ENCODE measurements around the gene EXOC6.
A peak's percentile ranks its signal among the peaks of the same experiment; 100 is the strongest.

Gene EXOC6

DNA sequence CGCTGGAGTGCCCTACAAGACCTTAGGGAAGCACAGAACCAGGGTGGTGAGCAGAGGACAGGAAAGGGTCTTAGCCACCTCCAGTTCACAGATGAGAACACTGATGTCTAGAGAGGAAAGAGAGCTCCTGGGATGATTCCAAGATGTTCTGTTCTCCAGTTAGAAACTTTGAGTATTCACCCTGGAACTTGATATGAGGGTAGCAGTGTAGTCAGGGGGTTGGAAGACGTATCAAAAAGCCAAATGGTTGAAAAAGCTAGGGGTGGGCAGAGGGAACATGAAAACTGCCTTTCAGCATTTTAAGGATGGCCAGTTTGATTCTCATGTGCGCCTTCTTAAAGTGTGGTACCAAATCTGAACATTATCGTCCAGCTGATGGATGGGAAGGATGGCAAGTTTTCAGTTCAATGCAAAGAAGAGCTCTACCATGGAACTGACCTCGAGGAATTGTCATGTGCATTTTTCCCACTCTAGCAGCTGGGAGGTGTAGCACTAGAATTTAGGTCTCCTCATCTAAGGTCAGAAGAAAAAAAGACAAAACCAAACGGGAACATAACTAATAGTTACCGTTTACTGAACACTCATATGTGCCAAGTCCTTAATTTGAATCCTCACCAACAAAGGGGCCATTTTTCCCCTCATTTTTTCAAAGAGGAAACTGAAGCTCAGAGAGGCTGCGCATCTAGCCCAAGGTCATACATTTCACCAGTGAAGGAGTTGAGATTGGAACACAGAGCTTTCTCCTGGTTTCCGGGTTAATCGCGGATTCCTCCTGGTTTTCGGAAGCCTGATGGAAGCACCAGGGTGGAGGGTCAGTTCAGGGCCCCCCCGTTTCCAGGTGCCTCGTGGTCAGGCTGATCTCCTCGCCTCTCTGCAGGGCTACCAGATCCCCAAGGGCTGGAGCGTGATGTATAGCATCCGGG lies 219.4 kb downstream of the EXOC6 start:
- Histone ChIP-seq H3K4me1 (ENCODE audit: control insufficient read depth in 1 of 2, insufficient read depth in 2 of 2, low read length in 2 of 2) (peaks cover 9 to 16% of the 10 kb centered on the region in 2 donors), H3K4me3 (ENCODE audit: low read depth in 1 of 2, low read length in 2 of 2) (no peak overlapping the region), H3K36me3 (ENCODE audit: control insufficient read depth in 1 of 2, insufficient read depth in 2 of 2, low read length in 2 of 2) (no peaks in the 10 kb centered on the region), H3K9ac (ENCODE audit: low read depth in 1 of 2, low read length in 2 of 2) (no peak overlapping the region), H3K9me3 (ENCODE audit: control insufficient read depth in 1 of 2, low read length in 2 of 2) (no peaks in the 10 kb centered on the region), H3K27ac (ENCODE audit: low read depth, low read length) (no peak overlapping the region), H3K27me3 (ENCODE audit: control insufficient read depth in 1 of 2, insufficient read depth in 2 of 2, low read length in 2 of 2) (peaks cover 87 to 89% of the 10 kb centered on the region in 2 donors)

DNA sequence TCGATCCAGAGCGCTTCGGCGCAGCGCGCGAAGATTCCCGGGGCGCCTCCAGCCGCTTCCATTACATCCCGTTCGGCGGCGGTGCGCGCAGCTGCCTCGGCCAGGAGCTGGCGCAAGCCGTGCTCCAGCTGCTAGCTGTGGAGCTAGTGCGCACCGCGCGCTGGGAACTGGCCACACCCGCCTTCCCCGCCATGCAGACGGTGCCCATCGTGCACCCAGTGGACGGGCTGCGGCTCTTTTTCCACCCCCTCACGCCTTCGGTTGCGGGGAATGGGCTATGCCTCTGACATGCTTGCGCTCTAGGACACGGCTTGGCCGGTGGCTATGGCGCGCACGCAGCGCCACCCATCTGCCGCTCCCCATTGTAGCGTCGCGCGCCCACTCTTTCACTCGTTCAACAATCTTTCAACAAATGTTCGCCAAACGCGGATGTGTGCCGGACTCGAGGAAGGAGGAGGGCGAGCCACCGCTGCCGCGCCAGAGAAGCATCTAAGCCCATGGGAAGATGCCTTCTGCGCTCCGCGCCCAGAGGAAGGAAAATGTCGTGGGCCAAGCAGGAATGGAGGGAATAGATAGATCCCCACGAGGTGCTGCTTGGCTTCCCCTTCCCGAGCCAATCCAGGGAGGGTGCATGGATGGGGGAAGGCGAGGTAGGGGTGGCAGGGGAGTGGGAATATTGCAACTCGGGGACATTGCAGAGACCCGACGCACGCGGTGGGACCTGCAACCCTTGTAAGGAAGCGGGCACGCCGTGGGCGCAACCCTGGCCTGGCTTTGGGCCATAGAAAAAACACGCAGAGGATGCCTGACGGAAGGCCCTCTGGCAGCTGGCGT lies 220.3 kb downstream of the EXOC6 start:
- Histone ChIP-seq H3K36me3 (ENCODE audit: control insufficient read depth in 1 of 2, insufficient read depth in 2 of 2, low read length in 2 of 2) (no peaks in the 10 kb centered on the region), H3K4me3 (ENCODE audit: low read depth in 1 of 2, low read length in 2 of 2) (peak overlapping the region in 1 of 2 donors; percentile 32), H3K9me3 (ENCODE audit: control insufficient read depth in 1 of 2, low read length in 2 of 2) (no peaks in the 10 kb centered on the region), H3K27me3 (ENCODE audit: control insufficient read depth in 1 of 2, insufficient read depth in 2 of 2, low read length in 2 of 2) (peaks cover 88 to 91% of the 10 kb centered on the region in 2 donors), H3K4me1 (ENCODE audit: control insufficient read depth in 1 of 2, insufficient read depth in 2 of 2, low read length in 2 of 2) (peaks cover 10 to 25% of the 10 kb centered on the region in 2 donors), H3K9ac (ENCODE audit: low read depth in 1 of 2, low read length in 2 of 2) (no peak overlapping the region), H3K27ac (ENCODE audit: low read depth, low read length) (no peak overlapping the region)

DNA sequence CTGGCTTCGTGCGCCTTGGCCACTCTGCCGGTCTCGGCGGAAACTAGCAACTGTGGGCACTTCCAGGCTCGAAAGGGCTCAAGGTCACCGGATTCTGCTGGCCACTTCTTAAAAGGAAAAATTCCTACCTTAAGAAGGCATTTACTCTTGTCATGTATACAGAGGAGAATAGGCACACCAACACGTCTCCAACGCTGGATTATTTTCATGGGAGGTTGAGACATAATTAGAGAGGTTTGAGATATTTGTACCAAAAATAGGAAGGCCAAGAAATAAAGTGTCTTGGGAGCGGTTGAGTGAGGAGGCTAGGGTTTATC lies 220.9 kb downstream of the EXOC6 start:
- H3K4me1 ChIP-seq (ENCODE audit: control insufficient read depth in 1 of 2, insufficient read depth in 2 of 2, low read length in 2 of 2), result peaks cover 11 to 31% of the 10 kb centered on the region in 2 donors
- H3K27ac ChIP-seq (ENCODE audit: low read depth, low read length), result no peak overlapping the region

DNA sequence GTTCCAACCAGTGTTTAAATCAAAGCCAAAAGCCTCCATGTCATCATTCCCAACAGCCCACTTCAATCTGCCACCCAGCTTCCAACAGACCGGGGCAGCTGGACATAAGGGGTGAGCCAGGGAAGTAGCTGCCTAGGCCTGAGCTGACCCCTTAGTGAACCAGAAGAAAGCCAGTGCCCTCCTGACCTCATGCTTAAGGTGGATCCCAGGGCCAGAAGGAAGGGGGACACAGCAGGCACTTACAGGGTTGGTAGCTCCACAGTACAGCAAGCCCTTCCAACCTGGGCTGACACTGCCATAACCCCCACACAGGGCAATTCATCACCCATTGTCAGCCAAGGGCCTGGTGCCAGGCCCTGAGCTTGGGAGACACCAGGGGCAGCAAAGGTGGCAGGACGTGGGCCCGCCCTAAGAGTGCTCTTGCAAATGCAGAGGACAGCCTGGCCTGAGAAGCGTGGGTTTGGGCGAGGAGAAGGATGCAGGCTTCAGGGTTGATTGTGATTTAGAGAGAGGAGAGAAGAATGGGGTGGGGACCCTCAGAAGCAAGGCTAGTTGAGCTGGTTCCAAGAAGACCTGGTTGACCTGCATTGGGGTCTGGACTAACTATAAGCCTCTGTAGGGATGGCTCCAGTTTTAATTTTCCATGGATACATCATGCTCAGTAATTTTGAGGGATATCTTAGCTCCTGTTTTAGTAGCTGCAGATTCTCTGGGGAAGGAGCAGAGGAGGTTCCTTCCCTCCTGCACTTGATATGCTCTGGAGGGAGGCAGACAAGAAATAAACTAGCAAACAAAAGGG lies 222.3 kb downstream of the EXOC6 start:
- H3K36me3 ChIP-seq (ENCODE audit: control insufficient read depth in 1 of 2, insufficient read depth in 2 of 2, low read length in 2 of 2), result no peaks in the 10 kb centered on the region
- no peak overlapping the region for H3K4me3 ChIP-seq (ENCODE audit: low read depth in 1 of 2, low read length in 2 of 2)
- peaks cover 17 to 43% of the 10 kb centered on the region in 2 donors for H3K4me1 ChIP-seq (ENCODE audit: control insufficient read depth in 1 of 2, insufficient read depth in 2 of 2, low read length in 2 of 2)
- no peak overlapping the region for H3K27ac ChIP-seq (ENCODE audit: low read depth, low read length)
- H3K9ac ChIP-seq (ENCODE audit: low read depth in 1 of 2, low read length in 2 of 2), result no peak overlapping the region
- H3K27me3 ChIP-seq (ENCODE audit: control insufficient read depth in 1 of 2, insufficient read depth in 2 of 2, low read length in 2 of 2), result peaks cover 87 to 89% of the 10 kb centered on the region in 2 donors
- H3K9me3 ChIP-seq (ENCODE audit: control insufficient read depth in 1 of 2, low read length in 2 of 2), result no peaks in the 10 kb centered on the region

More for the DNA sequence above, 220.9 kb downstream of the EXOC6 start:
- no peaks in the 10 kb centered on the region for H3K9me3 ChIP-seq (ENCODE audit: control insufficient read depth in 1 of 2, low read length in 2 of 2)
- H3K36me3 ChIP-seq (ENCODE audit: control insufficient read depth in 1 of 2, insufficient read depth in 2 of 2, low read length in 2 of 2), result no peaks in the 10 kb centered on the region
- H3K9ac ChIP-seq (ENCODE audit: low read depth in 1 of 2, low read length in 2 of 2), result no peak overlapping the region
- H3K27me3 ChIP-seq (ENCODE audit: control insufficient read depth in 1 of 2, insufficient read depth in 2 of 2, low read length in 2 of 2), result peaks cover 88 to 89% of the 10 kb centered on the region in 2 donors
- no peak overlapping the region for H3K4me3 ChIP-seq (ENCODE audit: low read depth in 1 of 2, low read length in 2 of 2)

DNA sequence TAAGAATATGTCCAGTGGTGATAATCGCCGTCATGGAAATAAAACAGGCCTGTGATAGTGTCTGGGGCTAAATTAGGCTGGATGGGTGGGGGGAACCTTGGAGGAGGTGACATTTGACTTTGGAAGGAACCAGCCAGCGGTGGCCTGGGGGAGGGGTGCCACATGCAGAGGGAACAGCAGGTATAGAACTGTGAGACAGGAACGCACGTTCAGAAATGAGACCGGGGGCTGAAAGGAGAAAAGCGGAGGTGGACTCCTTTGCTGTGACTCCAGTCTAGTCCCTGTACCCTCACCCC lies 222.8 kb downstream of the EXOC6 start:
- H3K4me3 ChIP-seq (ENCODE audit: low read depth in 1 of 2, low read length in 2 of 2), result no peak overlapping the region
- H3K27ac ChIP-seq (ENCODE audit: low read depth, low read length), result no peak overlapping the region
- H3K9ac ChIP-seq (ENCODE audit: low read depth in 1 of 2, low read length in 2 of 2), result no peak overlapping the region
- H3K36me3 ChIP-seq (ENCODE audit: control insufficient read depth in 1 of 2, insufficient read depth in 2 of 2, low read length in 2 of 2), result no peaks in the 10 kb centered on the region
- peaks cover 87 to 91% of the 10 kb centered on the region in 2 donors for H3K27me3 ChIP-seq (ENCODE audit: control insufficient read depth in 1 of 2, insufficient read depth in 2 of 2, low read length in 2 of 2)
- peaks cover 17 to 43% of the 10 kb centered on the region in 2 donors for H3K4me1 ChIP-seq (ENCODE audit: control insufficient read depth in 1 of 2, insufficient read depth in 2 of 2, low read length in 2 of 2)
- no peaks in the 10 kb centered on the region for H3K9me3 ChIP-seq (ENCODE audit: control insufficient read depth in 1 of 2, low read length in 2 of 2)

DNA sequence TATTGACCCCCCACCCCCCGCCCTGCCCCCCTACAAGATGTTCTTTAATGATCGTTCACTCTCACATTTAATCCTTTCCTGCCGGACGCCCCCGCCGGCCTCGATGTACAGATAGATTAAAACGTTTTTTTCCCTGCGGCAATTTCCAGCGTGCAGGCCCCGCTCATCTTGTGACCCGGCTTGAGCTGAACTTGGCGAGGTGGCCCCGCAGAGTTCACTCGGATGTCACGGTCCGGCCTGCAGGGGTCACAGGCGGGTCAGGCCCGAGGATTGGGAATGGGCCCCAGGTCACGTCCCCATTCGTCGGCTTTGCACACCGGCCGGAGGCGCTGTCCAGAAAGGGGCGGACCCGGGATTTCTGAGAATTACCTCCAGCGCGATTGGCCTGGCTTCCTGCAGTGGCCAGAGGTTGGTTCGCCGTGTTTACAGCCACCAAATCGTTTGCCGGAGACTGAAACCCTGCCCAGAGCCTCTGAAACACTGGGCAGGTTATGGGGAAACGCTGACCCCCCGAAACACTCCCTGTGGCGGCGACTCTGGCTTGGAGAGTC lies 223.4 kb downstream of the EXOC6 start:
- H3K27ac ChIP-seq (ENCODE audit: low read depth, low read length), result no peak overlapping the region
- no peaks in the 10 kb centered on the region for H3K9me3 ChIP-seq (ENCODE audit: control insufficient read depth in 1 of 2, low read length in 2 of 2)
- H3K9ac ChIP-seq (ENCODE audit: low read depth in 1 of 2, low read length in 2 of 2), result no peak overlapping the region
- H3K4me3 ChIP-seq (ENCODE audit: low read depth in 1 of 2, low read length in 2 of 2), result peak overlapping the region; percentile 68 to 69
- peaks cover 81 to 92% of the 10 kb centered on the region in 2 donors for H3K27me3 ChIP-seq (ENCODE audit: control insufficient read depth in 1 of 2, insufficient read depth in 2 of 2, low read length in 2 of 2)
- peaks cover 17 to 43% of the 10 kb centered on the region in 2 donors for H3K4me1 ChIP-seq (ENCODE audit: control insufficient read depth in 1 of 2, insufficient read depth in 2 of 2, low read length in 2 of 2)
- no peaks in the 10 kb centered on the region for H3K36me3 ChIP-seq (ENCODE audit: control insufficient read depth in 1 of 2, insufficient read depth in 2 of 2, low read length in 2 of 2)

DNA sequence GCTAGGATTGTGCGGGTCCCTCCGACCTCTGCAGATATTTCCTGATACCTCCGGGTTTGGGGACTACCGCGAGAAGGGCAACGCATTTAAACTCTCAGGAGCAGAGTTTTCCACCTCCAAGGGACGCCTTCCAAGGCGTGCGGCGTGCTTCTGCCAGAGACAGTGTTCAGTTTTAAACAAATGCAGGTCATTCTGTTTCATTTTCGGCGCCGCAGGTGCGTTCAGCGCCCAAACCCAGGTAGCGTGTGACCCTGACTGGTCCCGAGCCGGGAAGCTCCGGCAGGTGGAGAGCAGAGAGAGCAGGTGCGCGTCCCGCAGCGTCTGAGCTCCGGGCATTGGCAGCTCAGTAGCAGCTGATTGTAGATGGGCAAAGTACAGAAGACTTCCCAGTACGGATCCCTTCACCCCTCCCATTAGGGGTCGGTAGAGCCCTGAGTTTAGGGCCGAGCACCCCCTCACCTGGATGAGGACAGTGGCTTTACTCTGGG lies 223.9 kb downstream of the EXOC6 start:
- Histone ChIP-seq H3K4me1 (ENCODE audit: control insufficient read depth in 1 of 2, insufficient read depth in 2 of 2, low read length in 2 of 2) (peaks cover 17 to 43% of the 10 kb centered on the region in 2 donors), H3K9ac (ENCODE audit: low read depth in 1 of 2, low read length in 2 of 2) (no peak overlapping the region), H3K9me3 (ENCODE audit: control insufficient read depth in 1 of 2, low read length in 2 of 2) (no peaks in the 10 kb centered on the region), H3K27ac (ENCODE audit: low read depth, low read length) (no peak overlapping the region), H3K27me3 (ENCODE audit: control insufficient read depth in 1 of 2, insufficient read depth in 2 of 2, low read length in 2 of 2) (peaks cover 79 to 90% of the 10 kb centered on the region in 2 donors), H3K4me3 (ENCODE audit: low read depth in 1 of 2, low read length in 2 of 2) (peak overlapping the region; percentile 68 to 69), H3K36me3 (ENCODE audit: control insufficient read depth in 1 of 2, insufficient read depth in 2 of 2, low read length in 2 of 2) (no peaks in the 10 kb centered on the region)

DNA sequence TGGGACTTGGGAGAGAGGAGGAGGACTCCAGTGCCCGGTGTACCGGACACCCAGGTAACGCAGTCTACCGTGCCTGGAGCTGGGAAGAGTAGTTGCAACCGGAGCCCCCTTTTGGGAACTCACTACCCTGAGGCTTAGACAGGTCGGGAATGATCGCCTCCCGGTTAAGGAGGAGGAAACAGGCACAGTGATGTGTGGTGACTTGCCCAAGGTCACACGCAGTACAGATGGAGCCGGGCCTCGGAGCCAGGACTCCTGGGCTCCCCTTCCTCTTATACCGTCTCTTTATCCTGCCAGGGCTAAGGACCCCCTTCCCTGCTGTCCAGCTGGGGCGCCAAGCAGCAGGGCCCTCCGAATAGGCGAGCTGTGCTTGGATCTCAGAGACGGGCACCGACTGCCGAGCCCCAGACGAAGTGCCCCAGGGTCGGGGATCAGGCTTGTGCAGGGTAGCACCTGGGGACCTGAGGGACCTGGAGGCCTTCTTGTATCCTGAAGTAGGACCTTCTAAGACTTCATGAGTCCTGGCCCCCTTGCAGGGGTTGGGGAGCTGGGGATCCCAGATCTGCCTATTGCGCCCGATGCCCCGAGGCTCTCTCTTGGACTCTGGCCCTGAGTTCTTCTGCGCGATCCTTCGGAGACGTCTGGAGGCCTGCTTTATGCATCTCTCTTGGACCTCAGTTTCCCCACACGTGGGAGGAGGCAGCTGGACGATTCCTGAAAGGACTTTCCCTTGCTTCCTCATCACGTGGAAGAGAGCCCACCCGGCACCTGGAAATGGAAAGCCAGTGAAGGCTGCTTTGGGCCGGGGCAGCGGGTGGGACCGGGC lies 224.6 kb downstream of the EXOC6 start:
- H3K9ac ChIP-seq (ENCODE audit: low read depth in 1 of 2, low read length in 2 of 2), result no peak overlapping the region
- H3K9me3 ChIP-seq (ENCODE audit: control insufficient read depth in 1 of 2, low read length in 2 of 2), result no peaks in the 10 kb centered on the region
- peaks cover 17 to 43% of the 10 kb centered on the region in 2 donors for H3K4me1 ChIP-seq (ENCODE audit: control insufficient read depth in 1 of 2, insufficient read depth in 2 of 2, low read length in 2 of 2)
- H3K36me3 ChIP-seq (ENCODE audit: control insufficient read depth in 1 of 2, insufficient read depth in 2 of 2, low read length in 2 of 2), result no peaks in the 10 kb centered on the region
- no peak overlapping the region for H3K27ac ChIP-seq (ENCODE audit: low read depth, low read length)
- H3K4me3 ChIP-seq (ENCODE audit: low read depth in 1 of 2, low read length in 2 of 2), result peak overlapping the region; percentile 68 to 69
- H3K27me3 ChIP-seq (ENCODE audit: control insufficient read depth in 1 of 2, insufficient read depth in 2 of 2, low read length in 2 of 2), result peaks cover 76 to 90% of the 10 kb centered on the region in 2 donors

DNA sequence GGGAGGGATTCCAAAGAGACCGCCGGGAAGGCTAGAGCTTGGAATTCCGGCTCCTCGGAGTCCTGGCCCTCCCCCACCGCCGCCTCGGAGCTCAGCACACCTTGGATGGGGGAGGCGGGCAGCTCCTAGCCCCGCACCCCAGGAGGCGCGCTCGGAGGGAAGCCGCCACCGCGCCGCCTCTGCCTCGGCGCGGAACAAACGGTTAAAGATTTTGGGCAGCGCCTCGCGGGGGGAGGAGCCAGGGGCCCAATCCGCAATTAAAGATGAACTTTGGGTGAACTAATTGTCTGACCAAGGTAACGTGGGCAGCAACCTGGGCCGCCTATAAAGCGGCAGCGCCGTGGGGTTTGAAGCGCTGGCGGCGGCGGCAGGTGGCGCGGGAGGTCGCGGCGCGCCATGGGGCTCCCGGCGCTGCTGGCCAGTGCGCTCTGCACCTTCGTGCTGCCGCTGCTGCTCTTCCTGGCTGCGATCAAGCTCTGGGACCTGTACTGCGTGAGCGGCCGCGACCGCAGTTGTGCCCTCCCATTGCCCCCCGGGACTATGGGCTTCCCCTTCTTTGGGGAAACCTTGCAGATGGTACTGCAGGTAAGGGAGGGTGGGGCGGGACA lies 225.3 kb downstream of the EXOC6 start, which contains the start of gene CYP26A1:
Gene CYP26A1, plus strand, starts transcription at position 355 of the 608 bp plus-strand sequence. Its CDS starts 42 bp downstream, at position 397.
- H3K9me3 ChIP-seq (ENCODE audit: control insufficient read depth in 1 of 2, low read length in 2 of 2), result no peaks in the 10 kb centered on the region
- no peak within 1 kb of the TSS for H3K9ac ChIP-seq (ENCODE audit: low read depth in 1 of 2, low read length in 2 of 2)
- no peaks in the 10 kb centered on the region for H3K36me3 ChIP-seq (ENCODE audit: control insufficient read depth in 1 of 2, insufficient read depth in 2 of 2, low read length in 2 of 2)
- H3K4me3 ChIP-seq (ENCODE audit: low read depth in 1 of 2, low read length in 2 of 2), result peak within 1 kb of the TSS; percentile 68 to 69
- peaks cover 16 to 40% of the 10 kb centered on the region in 2 donors for H3K4me1 ChIP-seq (ENCODE audit: control insufficient read depth in 1 of 2, insufficient read depth in 2 of 2, low read length in 2 of 2)
- H3K27me3 ChIP-seq (ENCODE audit: control insufficient read depth in 1 of 2, insufficient read depth in 2 of 2, low read length in 2 of 2), result peaks cover 71 to 85% of the 10 kb centered on the region in 2 donors
- no peak within 1 kb of the TSS for H3K27ac ChIP-seq (ENCODE audit: low read depth, low read length)

All from duodenal mucosa (tissue), 2 donors.